HepG2 (cell line): Measurements from ENCODE around the gene DNALI1. TPM values are rescaled to one million over a fixed set of nuclear protein-coding genes. Genes with fewer than 3 reads are reported as not detected.
A peak's percentile ranks its signal among the peaks of the same experiment; 100 is the strongest.

Experiments
- ATM ChIP-seq: fragments of 450-650 bp; IDR thresholded peaks from 2 replicates; pipeline ENCODE4 v1.7.1; 2017; ENCODE audit warnings: mild to moderate bottlenecking, borderline replicate concordance
- BCL3 ChIP-seq: sonication (generic); formaldehyde crosslinking; IDR thresholded peaks from 2 replicates; pipeline ENCODE4 v1.5.1; 2020; ENCODE audit warnings: mild to moderate bottlenecking, missing genetic modification reagents, moderate library complexity
- IKZF5 ChIP-seq: IDR thresholded peaks from 2 replicates; pipeline ENCODE4 v1.6.1; 2018; ENCODE audit warnings: missing genetic modification reagents, mild to moderate bottlenecking, missing compliant biosample characterization
- MTA3 ChIP-seq: sonication (generic); formaldehyde crosslinking; IDR thresholded peaks from 2 replicates; pipeline ENCODE4 v1.4.0; 2020; ENCODE audit warnings: missing genetic modification reagents
- PAXIP1 ChIP-seq: sonication (generic); formaldehyde crosslinking; conservative IDR thresholded peaks from 2 replicates; pipeline ENCODE4 v1.4.0; 2020; ENCODE audit warnings: mild to moderate bottlenecking, missing genetic modification reagents, moderate library complexity
- ZFP82 ChIP-seq: sonication (generic); formaldehyde crosslinking; IDR thresholded peaks from 2 replicates; pipeline ENCODE4 v1.5.1; 2020; ENCODE audit warnings: mild to moderate bottlenecking, missing genetic modification reagents, borderline replicate concordance
- ZMYM2 ChIP-seq: sonication (generic); formaldehyde crosslinking; IDR thresholded peaks from 2 replicates; pipeline ENCODE4 v1.8.0; 2022; ENCODE audit warnings: mild to moderate bottlenecking, missing genetic modification reagents
- ZNF34 ChIP-seq: sonication (generic); formaldehyde crosslinking; IDR thresholded peaks from 2 replicates; pipeline ENCODE4 v1.4.0; 2020; ENCODE audit warnings: mild to moderate bottlenecking, missing genetic modification reagents, borderline replicate concordance
- ZNF362 ChIP-seq: sonication (generic); formaldehyde crosslinking; IDR thresholded peaks from 2 replicates; pipeline ENCODE4 v1.4.0; 2020; ENCODE audit warnings: missing genetic modification reagents, mild to moderate bottlenecking, borderline replicate concordance
- polyA plus RNA-seq, 8 experiments: library from polyadenylated mRNA; depleted of rRNA in 3 of 8; stranded (reverse) in 7 of 8; unstranded in 1 of 8; fragments of >200 nt; fragmentation: Illumina TruSeq in 4 of 8; extraction: Trizol in 4 of 8; gene quantifications; 2 replicates each; pipeline versions ENCODE4 v1.2.1 to v1.2.3, GENCODE V29; 2011 to 2016; ENCODE audit warnings: low read depth in 4 of 8, missing spikeins in 1 of 8, mixed read lengths in 1 of 8; ENCODE audit not compliant: insufficient read depth in 1 of 8
- total RNA-seq, 5 experiments: library from RNA; depleted of rRNA; stranded (reverse); fragments of >200 nt; fragmentation: Illumina TruSeq; extraction: Trizol; gene quantifications; 2 replicates each; pipeline ENCODE4 v1.2.3, GENCODE V29; 2016; ENCODE audit warnings: low read depth in 1 of 5
- TF ChIP-seq, protein P1 (sequence below): IDR thresholded peaks from 2 replicates; pipeline ENCODE4 v1.6.1; 2016; ENCODE audit warnings: mild to moderate bottlenecking
- TF ChIP-seq, protein P2 (sequence below): sonication (generic); formaldehyde crosslinking; IDR thresholded peaks from 2 replicates; pipeline ENCODE4 v1.8.0; 2022; ENCODE audit warnings: mild to moderate bottlenecking, missing genetic modification reagents, borderline replicate concordance
- TF ChIP-seq, protein P3 (sequence below): sonication (generic); formaldehyde crosslinking; IDR thresholded peaks from 2 replicates; pipeline ENCODE4 v1.4.0; 2020; ENCODE audit warnings: low read depth, missing genetic modification reagents

The DNALI1 gene
- total and polyA plus RNA-seq, 2 of the 13 experiments (the other 11 are each of a cell fraction or from before 2014, with no cell fraction given): 0.42 to 0.70 TPM

DNA sequence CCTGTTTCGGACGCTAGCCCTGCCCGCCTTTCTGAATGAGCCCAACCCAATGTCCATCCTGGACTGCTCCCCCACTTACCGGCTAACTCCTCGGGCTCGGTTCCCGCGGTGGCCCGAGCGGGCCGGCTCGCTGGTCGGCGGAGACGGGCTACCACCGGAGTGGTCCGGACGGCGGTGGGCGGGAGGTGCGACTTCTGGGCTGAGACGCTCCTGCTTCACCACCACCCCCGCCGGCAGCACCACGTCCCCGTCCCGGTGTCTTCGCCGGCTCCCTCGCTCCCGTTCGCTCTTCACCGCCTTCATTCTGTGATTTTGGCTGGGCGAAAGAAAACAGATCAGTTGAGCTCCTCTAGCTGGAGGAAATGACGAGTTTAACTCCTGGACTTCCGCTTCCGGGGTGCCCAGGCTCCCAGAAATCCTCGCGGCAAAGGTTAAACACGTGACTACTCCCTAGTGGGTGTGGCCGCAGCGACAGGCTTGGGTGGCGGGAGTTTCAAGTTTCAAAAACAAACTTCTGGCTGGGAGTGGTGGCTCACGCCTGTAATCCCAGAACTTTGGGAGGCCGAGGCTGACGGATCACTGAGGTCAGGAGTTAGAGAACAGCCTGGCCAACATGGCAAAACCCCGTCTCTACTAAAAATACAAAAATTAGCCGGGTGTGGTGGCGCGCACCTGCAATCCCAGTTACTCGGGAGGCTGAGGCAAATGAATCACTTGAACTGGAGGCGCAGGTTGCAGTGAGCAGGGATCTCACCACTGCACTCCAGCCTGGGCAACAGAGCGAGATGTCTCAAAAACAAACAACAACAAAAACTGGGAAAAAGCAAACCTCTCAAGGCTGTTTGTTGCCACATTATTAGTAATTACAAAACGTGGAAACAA, 2.6 kb upstream of the DNALI1 start, which contains the start of gene SNIP1 (continued):
- no peak for TF ChIP-seq PAXIP1 (CRISPR knock-in tag)
- TF ChIP-seq BCL3: no peak
- no peak for TF ChIP-seq ZNF34 (CRISPR knock-in tag)
- TF ChIP-seq, protein P1, sequence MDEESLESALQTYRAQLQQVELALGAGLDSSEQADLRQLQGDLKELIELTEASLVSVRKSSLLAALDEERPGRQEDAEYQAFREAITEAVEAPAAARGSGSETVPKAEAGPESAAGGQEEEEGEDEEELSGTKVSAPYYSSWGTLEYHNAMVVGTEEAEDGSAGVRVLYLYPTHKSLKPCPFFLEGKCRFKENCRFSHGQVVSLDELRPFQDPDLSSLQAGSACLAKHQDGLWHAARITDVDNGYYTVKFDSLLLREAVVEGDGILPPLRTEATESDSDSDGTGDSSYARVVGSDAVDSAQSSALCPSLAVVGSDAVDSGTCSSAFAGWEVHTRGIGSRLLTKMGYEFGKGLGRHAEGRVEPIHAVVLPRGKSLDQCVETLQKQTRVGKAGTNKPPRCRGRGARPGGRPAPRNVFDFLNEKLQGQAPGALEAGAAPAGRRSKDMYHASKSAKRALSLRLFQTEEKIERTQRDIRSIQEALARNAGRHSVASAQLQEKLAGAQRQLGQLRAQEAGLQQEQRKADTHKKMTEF (CRISPR knock-in tag): peak; percentile 78
- TF ChIP-seq MTA3 (CRISPR knock-in tag): no peak
- TF ChIP-seq ZFP82 (CRISPR knock-in tag): no peak
- TF ChIP-seq, protein P2, sequence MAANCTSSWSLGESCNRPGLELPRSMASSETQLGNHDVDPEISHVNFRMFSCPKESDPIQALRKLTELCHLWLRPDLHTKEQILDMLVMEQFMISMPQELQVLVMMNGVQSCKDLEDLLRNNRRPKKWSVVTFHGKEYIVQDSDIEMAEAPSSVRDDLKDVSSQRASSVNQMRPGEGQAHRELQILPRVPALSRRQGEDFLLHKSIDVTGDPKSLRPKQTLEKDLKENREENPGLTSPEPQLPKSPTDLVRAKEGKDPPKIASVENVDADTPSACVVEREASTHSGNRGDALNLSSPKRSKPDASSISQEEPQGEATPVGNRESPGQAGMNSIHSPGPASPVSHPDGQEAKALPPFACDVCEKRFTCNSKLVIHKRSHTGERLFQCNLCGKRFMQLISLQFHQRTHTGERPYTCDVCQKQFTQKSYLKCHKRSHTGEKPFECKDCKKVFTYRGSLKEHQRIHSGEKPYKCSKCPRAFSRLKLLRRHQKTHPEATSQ: no peak
- TF ChIP-seq ZNF362 (CRISPR knock-in tag): peak; percentile 35; the same call in 1 of the 2 replicates
- no peak for TF ChIP-seq ATM
- TF ChIP-seq, protein P3, sequence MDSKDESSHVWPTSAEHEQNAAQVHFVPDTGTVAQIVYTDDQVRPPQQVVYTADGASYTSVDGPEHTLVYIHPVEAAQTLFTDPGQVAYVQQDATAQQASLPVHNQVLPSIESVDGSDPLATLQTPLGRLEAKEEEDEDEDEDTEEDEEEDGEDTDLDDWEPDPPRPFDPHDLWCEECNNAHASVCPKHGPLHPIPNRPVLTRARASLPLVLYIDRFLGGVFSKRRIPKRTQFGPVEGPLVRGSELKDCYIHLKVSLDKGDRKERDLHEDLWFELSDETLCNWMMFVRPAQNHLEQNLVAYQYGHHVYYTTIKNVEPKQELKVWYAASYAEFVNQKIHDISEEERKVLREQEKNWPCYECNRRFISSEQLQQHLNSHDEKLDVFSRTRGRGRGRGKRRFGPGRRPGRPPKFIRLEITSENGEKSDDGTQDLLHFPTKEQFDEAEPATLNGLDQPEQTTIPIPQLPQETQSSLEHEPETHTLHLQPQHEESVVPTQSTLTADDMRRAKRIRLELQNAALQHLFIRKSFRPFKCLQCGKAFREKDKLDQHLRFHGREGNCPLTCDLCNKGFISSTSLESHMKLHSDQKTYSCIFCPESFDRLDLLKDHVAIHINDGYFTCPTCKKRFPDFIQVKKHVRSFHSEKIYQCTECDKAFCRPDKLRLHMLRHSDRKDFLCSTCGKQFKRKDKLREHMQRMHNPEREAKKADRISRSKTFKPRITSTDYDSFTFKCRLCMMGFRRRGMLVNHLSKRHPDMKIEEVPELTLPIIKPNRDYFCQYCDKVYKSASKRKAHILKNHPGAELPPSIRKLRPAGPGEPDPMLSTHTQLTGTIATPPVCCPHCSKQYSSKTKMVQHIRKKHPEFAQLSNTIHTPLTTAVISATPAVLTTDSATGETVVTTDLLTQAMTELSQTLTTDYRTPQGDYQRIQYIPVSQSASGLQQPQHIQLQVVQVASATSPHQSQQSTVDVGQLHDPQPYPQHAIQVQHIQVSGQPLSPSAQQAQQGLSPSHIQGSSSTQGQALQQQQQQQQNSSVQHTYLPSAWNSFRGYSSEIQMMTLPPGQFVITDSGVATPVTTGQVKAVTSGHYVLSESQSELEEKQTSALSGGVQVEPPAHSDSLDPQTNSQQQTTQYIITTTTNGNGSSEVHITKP (CRISPR knock-in tag): no peak
- TF ChIP-seq ZMYM2 (CRISPR knock-in tag): peak; percentile 77
- TF ChIP-seq IKZF5 (CRISPR knock-in tag): peak; percentile 54; the same call in 1 of the 2 replicates
